ENCODE data around the gene RALGPS2.

DNA sequence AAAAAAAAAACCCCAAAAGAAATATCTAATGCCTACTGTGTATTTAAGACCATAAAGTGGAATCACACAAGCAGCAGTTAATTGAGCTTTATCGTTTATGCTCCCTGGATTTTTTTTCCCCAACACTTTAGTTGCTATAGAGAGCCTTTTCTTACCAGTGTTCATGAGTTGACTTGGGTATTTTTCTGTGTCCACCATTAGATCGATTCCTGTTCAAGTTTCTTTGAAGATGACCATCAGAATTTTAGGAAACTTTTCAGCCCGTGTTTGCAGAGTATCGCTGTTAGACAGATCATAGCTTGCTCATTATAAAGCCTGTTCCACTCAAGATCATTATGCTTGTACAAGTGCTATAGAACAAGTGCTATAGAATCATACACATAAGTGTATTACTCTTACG lies 1.5 kb downstream of the RALGPS2 start:
- TF ChIP-seq, protein P1, sequence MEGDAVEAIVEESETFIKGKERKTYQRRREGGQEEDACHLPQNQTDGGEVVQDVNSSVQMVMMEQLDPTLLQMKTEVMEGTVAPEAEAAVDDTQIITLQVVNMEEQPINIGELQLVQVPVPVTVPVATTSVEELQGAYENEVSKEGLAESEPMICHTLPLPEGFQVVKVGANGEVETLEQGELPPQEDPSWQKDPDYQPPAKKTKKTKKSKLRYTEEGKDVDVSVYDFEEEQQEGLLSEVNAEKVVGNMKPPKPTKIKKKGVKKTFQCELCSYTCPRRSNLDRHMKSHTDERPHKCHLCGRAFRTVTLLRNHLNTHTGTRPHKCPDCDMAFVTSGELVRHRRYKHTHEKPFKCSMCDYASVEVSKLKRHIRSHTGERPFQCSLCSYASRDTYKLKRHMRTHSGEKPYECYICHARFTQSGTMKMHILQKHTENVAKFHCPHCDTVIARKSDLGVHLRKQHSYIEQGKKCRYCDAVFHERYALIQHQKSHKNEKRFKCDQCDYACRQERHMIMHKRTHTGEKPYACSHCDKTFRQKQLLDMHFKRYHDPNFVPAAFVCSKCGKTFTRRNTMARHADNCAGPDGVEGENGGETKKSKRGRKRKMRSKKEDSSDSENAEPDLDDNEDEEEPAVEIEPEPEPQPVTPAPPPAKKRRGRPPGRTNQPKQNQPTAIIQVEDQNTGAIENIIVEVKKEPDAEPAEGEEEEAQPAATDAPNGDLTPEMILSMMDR (conservative IDR thresholded peaks at IDR 0.05; ENCODE audit: low read depth in 2 of 2) = no peak
- no peak for TF ChIP-seq EZH2phosphoT487 (IDR thresholded peaks at IDR 0.05; ENCODE audit: unreplicated experiment)
- no peak for TF ChIP-seq EZH2 (IDR thresholded peaks at IDR 0.05; ENCODE audit: low read depth, unreplicated experiment)
- no peak for TF ChIP-seq STAT1 (IDR thresholded peaks at IDR 0.05; ENCODE audit: unreplicated experiment)
- TF ChIP-seq POLR2AphosphoS5 (IDR thresholded peaks at IDR 0.05; ENCODE audit: low read depth) = no peak
- TF ChIP-seq JUNB (IDR thresholded peaks at IDR 0.05; ENCODE audit: unreplicated experiment) = no peak
- TF ChIP-seq ZNF331 (CRISPR knock-in tag; IDR thresholded peaks at IDR 0.05; ENCODE audit: low read depth) = no peak
- TF ChIP-seq CREB1 (CRISPR knock-in tag; IDR thresholded peaks at IDR 0.05; ENCODE audit: low read depth) = no peak
- TF ChIP-seq, protein P2, sequence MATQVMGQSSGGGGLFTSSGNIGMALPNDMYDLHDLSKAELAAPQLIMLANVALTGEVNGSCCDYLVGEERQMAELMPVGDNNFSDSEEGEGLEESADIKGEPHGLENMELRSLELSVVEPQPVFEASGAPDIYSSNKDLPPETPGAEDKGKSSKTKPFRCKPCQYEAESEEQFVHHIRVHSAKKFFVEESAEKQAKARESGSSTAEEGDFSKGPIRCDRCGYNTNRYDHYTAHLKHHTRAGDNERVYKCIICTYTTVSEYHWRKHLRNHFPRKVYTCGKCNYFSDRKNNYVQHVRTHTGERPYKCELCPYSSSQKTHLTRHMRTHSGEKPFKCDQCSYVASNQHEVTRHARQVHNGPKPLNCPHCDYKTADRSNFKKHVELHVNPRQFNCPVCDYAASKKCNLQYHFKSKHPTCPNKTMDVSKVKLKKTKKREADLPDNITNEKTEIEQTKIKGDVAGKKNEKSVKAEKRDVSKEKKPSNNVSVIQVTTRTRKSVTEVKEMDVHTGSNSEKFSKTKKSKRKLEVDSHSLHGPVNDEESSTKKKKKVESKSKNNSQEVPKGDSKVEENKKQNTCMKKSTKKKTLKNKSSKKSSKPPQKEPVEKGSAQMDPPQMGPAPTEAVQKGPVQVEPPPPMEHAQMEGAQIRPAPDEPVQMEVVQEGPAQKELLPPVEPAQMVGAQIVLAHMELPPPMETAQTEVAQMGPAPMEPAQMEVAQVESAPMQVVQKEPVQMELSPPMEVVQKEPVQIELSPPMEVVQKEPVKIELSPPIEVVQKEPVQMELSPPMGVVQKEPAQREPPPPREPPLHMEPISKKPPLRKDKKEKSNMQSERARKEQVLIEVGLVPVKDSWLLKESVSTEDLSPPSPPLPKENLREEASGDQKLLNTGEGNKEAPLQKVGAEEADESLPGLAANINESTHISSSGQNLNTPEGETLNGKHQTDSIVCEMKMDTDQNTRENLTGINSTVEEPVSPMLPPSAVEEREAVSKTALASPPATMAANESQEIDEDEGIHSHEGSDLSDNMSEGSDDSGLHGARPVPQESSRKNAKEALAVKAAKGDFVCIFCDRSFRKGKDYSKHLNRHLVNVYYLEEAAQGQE (IDR thresholded peaks at IDR 0.05; ENCODE audit: unreplicated experiment) = no peak
- TF ChIP-seq, protein P3, sequence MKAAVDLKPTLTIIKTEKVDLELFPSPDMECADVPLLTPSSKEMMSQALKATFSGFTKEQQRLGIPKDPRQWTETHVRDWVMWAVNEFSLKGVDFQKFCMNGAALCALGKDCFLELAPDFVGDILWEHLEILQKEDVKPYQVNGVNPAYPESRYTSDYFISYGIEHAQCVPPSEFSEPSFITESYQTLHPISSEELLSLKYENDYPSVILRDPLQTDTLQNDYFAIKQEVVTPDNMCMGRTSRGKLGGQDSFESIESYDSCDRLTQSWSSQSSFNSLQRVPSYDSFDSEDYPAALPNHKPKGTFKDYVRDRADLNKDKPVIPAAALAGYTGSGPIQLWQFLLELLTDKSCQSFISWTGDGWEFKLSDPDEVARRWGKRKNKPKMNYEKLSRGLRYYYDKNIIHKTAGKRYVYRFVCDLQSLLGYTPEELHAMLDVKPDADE (IDR thresholded peaks at IDR 0.05) = no peak
- TF ChIP-seq NANOG (IDR thresholded peaks at IDR 0.05; ENCODE audit: borderline replicate concordance) = no peak
- no peak for TF ChIP-seq ZNF114 (CRISPR knock-in tag; IDR thresholded peaks at IDR 0.05)

Measured in GM23338 (cell line).